Kasumi-1 (cell line): Measurements from ENCODE around the gene WDR73.

Source experiments
- DNase-seq, 2 experiments: peaks; one replicate each; lab custom pipeline; 2025; lab: John Stamatoyannopoulos, UW

WDR73 gene

GRCh38 chr15:84611631-84612030 lies 42.5 kb downstream of the WDR73 start:
- no peak for DNase-seq

- DNase-seq, result no peak
Observed at GRCh38 chr15:84609818-84610525, 44.1 kb downstream of the WDR73 start.

GRCh38 chr15:84608707-84609284 lies 45.3 kb downstream of the WDR73 start:
- DNase-seq, result no peak

- DNase-seq, result no peak
Observed at GRCh38 chr15:84606653-84607120, 47.4 kb downstream of the WDR73 start.

- DNase-seq, result no peak
Observed at GRCh38 chr15:84605554-84605882, 48.6 kb downstream of the WDR73 start.

GRCh38 chr15:84604826-84605553 lies 49.1 kb downstream of the WDR73 start:
- no peak for DNase-seq

- DNase-seq, result no peak
Observed at GRCh38 chr15:84603630-84604379, 50.3 kb downstream of the WDR73 start.

- DNase-seq, result no peak
Observed at GRCh38 chr15:84601555-84601838, 52.6 kb downstream of the WDR73 start.

GRCh38 chr15:84600687-84601554 lies 53.2 kb downstream of the WDR73 start, which contains the start of gene ZSCAN2:
Gene ZSCAN2 (plus strand): TSS chr15:84601009. CDS start chr15:84603928, 2,919 bp downstream.
- DNase-seq, result peak; percentile 97

- peak; percentile 93 to 95 for DNase-seq
Observed at GRCh38 chr15:84600331-84600686, 53.8 kb downstream of the WDR73 start.

GRCh38 chr15:84599906-84600305 lies 54.2 kb downstream of the WDR73 start:
- DNase-seq, result no peak

GRCh38 chr15:84598993-84599392 lies 55.1 kb downstream of the WDR73 start:
- peak; percentile 69 to 83 for DNase-seq

GRCh38 chr15:84598250-84598649 lies 55.8 kb downstream of the WDR73 start:
- peak; percentile 99 to 100 for DNase-seq

GRCh38 chr15:84597296-84597695 lies 56.8 kb downstream of the WDR73 start:
- no peak for DNase-seq

- DNase-seq, result peak; percentile 22 to 24
Observed at GRCh38 chr15:84595660-84596059, 58.4 kb downstream of the WDR73 start.

GRCh38 chr15:84594617-84595290 lies 59.3 kb downstream of the WDR73 start:
- DNase-seq, result peak in 1 of 2 experiments; percentile 14

GRCh38 chr15:84591815-84592214 lies 62.3 kb downstream of the WDR73 start:
- no peak for DNase-seq

- no peak for DNase-seq
Observed at GRCh38 chr15:84590406-84590805, 63.7 kb downstream of the WDR73 start.
